ENCODE data around the gene TPBGL.

Gene TPBGL

GRCh38 chr11:75272821-75273301 is 32.3 kb downstream of the TPBGL start:
- DNase-seq (ENCODE audit: low read depth) = no peak

GRCh38 chr11:75273411-75274391 is 33.1 kb downstream of the TPBGL start:
- DNase-seq (ENCODE audit: low read depth) = no peak

GRCh38 chr11:75274716-75275115 is 34.1 kb downstream of the TPBGL start:
- DNase-seq (ENCODE audit: low read depth) = peak; percentile 18

GRCh38 chr11:75275581-75275980 is 35.0 kb downstream of the TPBGL start:
- DNase-seq (ENCODE audit: low read depth) = peak; percentile 47

- no peak for DNase-seq (ENCODE audit: low read depth)
Measured at GRCh38 chr11:75276186-75276585, 35.6 kb downstream of the TPBGL start.

- no peak for DNase-seq (ENCODE audit: low read depth)
Measured at GRCh38 chr11:75276686-75277085, 36.1 kb downstream of the TPBGL start.

- DNase-seq (ENCODE audit: low read depth) = no peak
Measured at GRCh38 chr11:75277211-75277805, 36.7 kb downstream of the TPBGL start.

- DNase-seq (ENCODE audit: low read depth) = no peak
Measured at GRCh38 chr11:75277991-75278790, 37.6 kb downstream of the TPBGL start.

- DNase-seq (ENCODE audit: low read depth) = peak; percentile 48
Measured at GRCh38 chr11:75279273-75279672, 38.7 kb downstream of the TPBGL start.

- peak; percentile 49 for DNase-seq (ENCODE audit: low read depth)
Measured at GRCh38 chr11:75280227-75280701, 39.7 kb downstream of the TPBGL start.

- no peak for DNase-seq (ENCODE audit: low read depth)
Measured at GRCh38 chr11:75280770-75281468, 40.3 kb downstream of the TPBGL start.

GRCh38 chr11:75281469-75282095 is 41.0 kb downstream of the TPBGL start:
- DNase-seq (ENCODE audit: low read depth) = no peak

GRCh38 chr11:75283391-75283931 is 42.9 kb downstream of the TPBGL start:
- no peak for DNase-seq (ENCODE audit: low read depth)

GRCh38 chr11:75285776-75286360 is 45.3 kb downstream of the TPBGL start:
- no peak for DNase-seq (ENCODE audit: low read depth)

- no peak for DNase-seq (ENCODE audit: low read depth)
Measured at GRCh38 chr11:75286826-75287465, 46.4 kb downstream of the TPBGL start.

- no peak for DNase-seq (ENCODE audit: low read depth)
Measured at GRCh38 chr11:75287579-75287978, 47.0 kb downstream of the TPBGL start.

- DNase-seq (ENCODE audit: low read depth) = no peak
Measured at GRCh38 chr11:75289511-75289760, 48.9 kb downstream of the TPBGL start.

GRCh38 chr11:75289919-75290318 is 49.3 kb downstream of the TPBGL start:
- no peak for DNase-seq (ENCODE audit: low read depth)

GRCh38 chr11:75291741-75292140 is 51.2 kb downstream of the TPBGL start:
- DNase-seq (ENCODE audit: low read depth) = no peak

GRCh38 chr11:75292943-75293342 is 52.4 kb downstream of the TPBGL start:
- DNase-seq (ENCODE audit: low read depth) = no peak

Data from amniotic epithelial cell (primary cell).